T-helper 1 cell treated with Interleukin-12 subunit alpha and Interleukin-12 subunit beta and Interleukin-4 antibody, amounts not matched to agents 30 μg/mL and 1 μg/mL, for 36 hours (primary cell): ENCODE measurements around the gene RAB5A.
"Not testable (repeated sequence)": the region's sequence is repeated elsewhere in the genome, so short reads cannot be mapped to it uniquely, and the experiment has no call there.

Source experiments
- H3K27ac Mint-ChIP-seq: one replicate; pipeline ENCODE4 v1.8.0; 2021; ENCODE audit warnings: mild to moderate bottlenecking, mixed read lengths
- H3K27me3 Mint-ChIP-seq: one replicate; pipeline ENCODE4 v1.8.0; 2021; ENCODE audit warnings: low read depth, mixed read lengths
- H3K36me3 Mint-ChIP-seq: one replicate; pipeline ENCODE4 v1.8.0; 2021; ENCODE audit warnings: low read depth, mixed read lengths
- H3K4me1 Mint-ChIP-seq: one replicate; pipeline ENCODE4 v1.8.0; 2021; ENCODE audit warnings: low read depth, mixed read lengths
- H3K4me3 Mint-ChIP-seq: one replicate; pipeline ENCODE4 v1.8.0; 2021; ENCODE audit warnings: mild to moderate bottlenecking, moderate library complexity, mixed read lengths
- H3K9me3 Mint-ChIP-seq: one replicate; pipeline ENCODE4 v1.8.0; 2021; ENCODE audit warnings: mixed read lengths

Gene RAB5A

GRCh38 chr3:19967812-19968211 lies 20.9 kb downstream of the RAB5A start:
- Mint-ChIP-seq H3K4me3 (no peak overlapping the region), H3K27ac (no peak overlapping the region), H3K27me3 (no peaks in the 10 kb centered on the region), H3K9me3 (no peaks in the 10 kb centered on the region), H3K4me1 (peaks cover 11% of the 10 kb centered on the region), H3K36me3 (peaks cover 29% of the 10 kb centered on the region)

- no peak overlapping the region for H3K4me3 Mint-ChIP-seq
- H3K36me3 Mint-ChIP-seq, result peaks cover 35% of the 10 kb centered on the region
- no peaks in the 10 kb centered on the region for H3K9me3 Mint-ChIP-seq
- H3K27ac Mint-ChIP-seq, result no peak overlapping the region
- peaks cover 10% of the 10 kb centered on the region for H3K4me1 Mint-ChIP-seq
- no peaks in the 10 kb centered on the region for H3K27me3 Mint-ChIP-seq
These were observed 23.4 kb downstream of the RAB5A start for GRCh38 chr3:19970327-19970726.

- Mint-ChIP-seq H3K4me3 (no peak overlapping the region), H3K27me3 (no peaks in the 10 kb centered on the region), H3K36me3 (peaks cover 38% of the 10 kb centered on the region), H3K9me3 (no peaks in the 10 kb centered on the region), H3K27ac (no peak overlapping the region), H3K4me1 (peaks cover 10% of the 10 kb centered on the region)
These were observed 25.2 kb downstream of the RAB5A start for GRCh38 chr3:19972054-19972453.

- not testable (repeated sequence) for H3K9me3 Mint-ChIP-seq, H3K27ac Mint-ChIP-seq, H3K27me3 Mint-ChIP-seq, H3K4me3 Mint-ChIP-seq, H3K4me1 Mint-ChIP-seq
- peaks cover 19% of the 10 kb centered on the region for H3K36me3 Mint-ChIP-seq
These were observed 42.0 kb downstream of the RAB5A start for GRCh38 chr3:19988904-19989303.

GRCh38 chr3:19994796-19995195 lies 47.9 kb downstream of the RAB5A start:
- Mint-ChIP-seq H3K36me3 (peaks cover 5% of the 10 kb centered on the region), H3K27me3 (no peaks in the 10 kb centered on the region), H3K9me3 (no peaks in the 10 kb centered on the region), H3K27ac (no peak overlapping the region), H3K4me1 (peaks cover 2% of the 10 kb centered on the region), H3K4me3 (no peak overlapping the region)

- H3K4me3 Mint-ChIP-seq, result no peak overlapping the region
- no peaks in the 10 kb centered on the region for H3K4me1 Mint-ChIP-seq
- no peak overlapping the region for H3K27ac Mint-ChIP-seq
- H3K36me3 Mint-ChIP-seq, result peaks cover 2% of the 10 kb centered on the region
- no peaks in the 10 kb centered on the region for H3K9me3 Mint-ChIP-seq
- H3K27me3 Mint-ChIP-seq, result no peaks in the 10 kb centered on the region
These were observed 50.6 kb downstream of the RAB5A start for GRCh38 chr3:19997502-19997901.

GRCh38 chr3:20001932-20002331 lies 55.0 kb downstream of the RAB5A start:
- Mint-ChIP-seq H3K27me3 (no peaks in the 10 kb centered on the region), H3K27ac (no peak overlapping the region), H3K4me1 (no peaks in the 10 kb centered on the region), H3K9me3 (no peaks in the 10 kb centered on the region), H3K36me3 (no peaks in the 10 kb centered on the region), H3K4me3 (no peak overlapping the region)

GRCh38 chr3:20007960-20008359 lies 61.1 kb downstream of the RAB5A start:
- Mint-ChIP-seq H3K9me3 (no peaks in the 10 kb centered on the region), H3K36me3 (no peaks in the 10 kb centered on the region), H3K4me3 (no peak overlapping the region), H3K27me3 (no peaks in the 10 kb centered on the region), H3K4me1 (no peaks in the 10 kb centered on the region), H3K27ac (no peak overlapping the region)

- Mint-ChIP-seq H3K4me3 (no peak overlapping the region), H3K36me3 (no peaks in the 10 kb centered on the region), H3K27me3 (no peaks in the 10 kb centered on the region), H3K9me3 (no peaks in the 10 kb centered on the region), H3K27ac (no peak overlapping the region), H3K4me1 (no peaks in the 10 kb centered on the region)
These were observed 61.7 kb downstream of the RAB5A start for GRCh38 chr3:20008646-20009045.

GRCh38 chr3:20012164-20012563 lies 65.3 kb downstream of the RAB5A start, which contains the start of gene PP2D1:
TSS of gene PP2D1 (minus strand) at chr3:20012264. CDS start at chr3:20012072, 192 bp downstream.
- Mint-ChIP-seq H3K4me3 (no peak within 1 kb of the TSS), H3K9me3 (no peaks in the 10 kb centered on the region), H3K27me3 (no peaks in the 10 kb centered on the region), H3K27ac (no peak within 1 kb of the TSS), H3K36me3 (no peaks in the 10 kb centered on the region), H3K4me1 (no peaks in the 10 kb centered on the region)

- no peaks in the 10 kb centered on the region for H3K9me3 Mint-ChIP-seq
- no peaks in the 10 kb centered on the region for H3K27me3 Mint-ChIP-seq
- H3K4me3 Mint-ChIP-seq, result no peak overlapping the region
- no peak overlapping the region for H3K27ac Mint-ChIP-seq
- no peaks in the 10 kb centered on the region for H3K4me1 Mint-ChIP-seq
- no peaks in the 10 kb centered on the region for H3K36me3 Mint-ChIP-seq
These were observed 66.5 kb downstream of the RAB5A start for GRCh38 chr3:20013396-20013795.

- Mint-ChIP-seq H3K27ac (no peak overlapping the region), H3K36me3 (no peaks in the 10 kb centered on the region), H3K27me3 (no peaks in the 10 kb centered on the region), H3K9me3 (no peaks in the 10 kb centered on the region), H3K4me3 (no peak overlapping the region), H3K4me1 (no peaks in the 10 kb centered on the region)
These were observed 68.6 kb downstream of the RAB5A start for GRCh38 chr3:20015525-20015924.

- not testable (repeated sequence) for H3K27ac Mint-ChIP-seq, H3K9me3 Mint-ChIP-seq, H3K36me3 Mint-ChIP-seq, H3K4me1 Mint-ChIP-seq, H3K4me3 Mint-ChIP-seq, H3K27me3 Mint-ChIP-seq
These were observed 69.2 kb downstream of the RAB5A start for GRCh38 chr3:20016076-20016475.

- Mint-ChIP-seq H3K4me3 (no peak overlapping the region), H3K4me1 (peaks cover 7% of the 10 kb centered on the region), H3K27ac (no peak overlapping the region), H3K9me3 (no peaks in the 10 kb centered on the region), H3K27me3 (no peaks in the 10 kb centered on the region), H3K36me3 (no peaks in the 10 kb centered on the region)
These were observed 76.2 kb downstream of the RAB5A start for GRCh38 chr3:20022954-20023622.

GRCh38 chr3:20023623-20024405 lies 76.9 kb downstream of the RAB5A start:
- H3K4me1 Mint-ChIP-seq, result peaks cover 7% of the 10 kb centered on the region
- no peak overlapping the region for H3K27ac Mint-ChIP-seq

More at GRCh38 chr3:20023623-20024405, 76.9 kb downstream of the RAB5A start:
- no peaks in the 10 kb centered on the region for H3K27me3 Mint-ChIP-seq
- H3K4me3 Mint-ChIP-seq, result no peak overlapping the region
- H3K36me3 Mint-ChIP-seq, result no peaks in the 10 kb centered on the region
- H3K9me3 Mint-ChIP-seq, result no peaks in the 10 kb centered on the region
